Omental fat pad (tissue), 4 donors: ENCODE measurements around the gene REPS1. TPM values are rescaled to one million over a fixed set of nuclear protein-coding genes. Genes with fewer than 3 reads are reported as not detected.
"Not testable (repeated sequence)": the region's sequence is repeated elsewhere in the genome, so short reads cannot be mapped to it uniquely, and the experiment has no call there.

Experiments used
- ATAC-seq: fragments of 150-250 bp; one replicate; pipeline ENCODE4 v1.9.1; 2016; ENCODE audit warnings: mild to moderate bottlenecking, moderate library complexity; ENCODE audit not compliant: low FRiP score
- DNase-seq: peaks from one replicate; pipeline ENCODE4 v3.0.0-alpha.2; 2019; ENCODE audit warnings: low spot score
- CTCF ChIP-seq, 3 donors: fragments of 450-650 bp; IDR thresholded peaks; one replicate each; pipeline ENCODE4 v1.5.1; 2016 to 2017; ENCODE audit warnings: antibody characterized with exemption in 3 of 3, mild to moderate bottlenecking in 3 of 3, moderate library complexity in 2 of 3
- total RNA-seq, 4 donors: library from RNA; depleted of rRNA; stranded (reverse); fragments of >200 nt; gene quantifications; one replicate each; pipeline ENCODE4 v1.1.0, GENCODE V29; 2016

Gene REPS1
- total RNA-seq, 4 donors from 2014 or later: 25.2 to 46.0 (median 35.9) TPM

GRCh38 chr6:138999949-139000725, 12.1 kb upstream of the REPS1 start:
- no peak for TF ChIP-seq CTCF (IDR thresholded peaks at IDR 0.05)
- ATAC-seq: no peak
- no peak for DNase-seq

DNA sequence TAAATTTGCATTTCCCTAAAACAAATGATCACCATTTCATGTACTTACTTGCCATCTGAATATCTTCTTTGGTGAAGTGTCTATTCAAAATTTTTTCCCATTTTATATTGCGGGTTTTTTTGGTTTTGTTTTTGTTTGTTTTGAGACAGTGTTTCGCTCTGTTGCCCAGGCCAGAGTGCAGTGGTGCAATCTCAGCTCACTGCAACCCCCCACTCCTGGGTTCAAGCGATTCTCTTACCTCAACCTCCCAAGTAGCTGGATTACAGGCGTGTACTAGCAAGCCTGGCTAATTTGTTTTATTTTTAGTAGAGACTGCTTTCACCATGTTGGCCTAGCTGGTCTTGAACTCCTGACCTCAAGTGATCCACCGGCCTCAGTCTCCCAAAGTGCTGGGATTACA, 9.1 kb upstream of the REPS1 start:
- no peak for DNase-seq
- TF ChIP-seq CTCF (IDR thresholded peaks at IDR 0.05): no peak
- ATAC-seq: no peak

DNA sequence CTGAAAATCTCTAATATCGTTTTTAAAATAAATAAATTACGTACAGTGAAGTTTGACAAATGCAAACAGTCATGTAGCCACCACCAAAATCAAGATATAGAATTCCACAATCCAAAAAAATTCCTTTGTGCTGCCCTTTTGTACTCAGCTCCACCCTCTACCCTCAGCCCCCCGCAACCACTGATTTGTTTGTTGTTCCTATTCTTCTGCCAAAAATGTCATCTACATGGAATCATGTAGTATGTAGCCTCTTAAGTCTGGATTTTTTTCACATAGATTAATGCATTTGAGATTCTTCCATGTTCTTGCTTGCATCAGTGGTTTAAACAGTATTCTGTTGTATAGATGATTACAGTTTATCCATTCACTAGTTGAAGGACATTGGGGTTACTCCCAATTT, 8.5 kb upstream of the REPS1 start:
- ATAC-seq (no peak), DNase-seq (no peak)
- TF ChIP-seq CTCF (IDR thresholded peaks at IDR 0.05): no peak

GRCh38 chr6:138993410-138993809, 5.4 kb upstream of the REPS1 start:
- ATAC-seq, DNase-seq: not testable (repeated sequence)

DNA sequence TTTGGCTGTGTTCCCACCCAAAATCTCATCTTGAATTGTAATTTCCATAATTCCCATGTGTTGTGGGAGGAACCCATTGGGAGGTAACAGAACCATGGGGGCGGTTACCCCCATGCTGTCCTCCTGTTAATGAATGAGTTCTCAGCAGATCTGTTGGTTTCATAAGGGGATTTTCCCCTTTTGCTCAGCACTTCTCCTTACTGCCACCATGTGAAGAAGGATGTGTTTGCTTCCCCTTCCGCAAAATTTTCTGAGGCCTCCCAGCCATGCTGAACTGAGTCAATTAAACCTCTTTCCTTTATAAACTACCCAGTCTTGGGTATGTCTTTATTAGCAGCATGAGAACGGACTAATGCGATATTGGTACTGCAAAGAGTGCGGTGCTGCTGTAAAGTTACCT, 4.9 kb upstream of the REPS1 start:
- not testable (repeated sequence) for ATAC-seq, DNase-seq

- DNase-seq: no peak
- ATAC-seq: no peak
- no peak for TF ChIP-seq CTCF (IDR thresholded peaks at IDR 0.05)
Observed at GRCh38 chr6:138991206-138991605, 3.2 kb upstream of the REPS1 start.

DNA sequence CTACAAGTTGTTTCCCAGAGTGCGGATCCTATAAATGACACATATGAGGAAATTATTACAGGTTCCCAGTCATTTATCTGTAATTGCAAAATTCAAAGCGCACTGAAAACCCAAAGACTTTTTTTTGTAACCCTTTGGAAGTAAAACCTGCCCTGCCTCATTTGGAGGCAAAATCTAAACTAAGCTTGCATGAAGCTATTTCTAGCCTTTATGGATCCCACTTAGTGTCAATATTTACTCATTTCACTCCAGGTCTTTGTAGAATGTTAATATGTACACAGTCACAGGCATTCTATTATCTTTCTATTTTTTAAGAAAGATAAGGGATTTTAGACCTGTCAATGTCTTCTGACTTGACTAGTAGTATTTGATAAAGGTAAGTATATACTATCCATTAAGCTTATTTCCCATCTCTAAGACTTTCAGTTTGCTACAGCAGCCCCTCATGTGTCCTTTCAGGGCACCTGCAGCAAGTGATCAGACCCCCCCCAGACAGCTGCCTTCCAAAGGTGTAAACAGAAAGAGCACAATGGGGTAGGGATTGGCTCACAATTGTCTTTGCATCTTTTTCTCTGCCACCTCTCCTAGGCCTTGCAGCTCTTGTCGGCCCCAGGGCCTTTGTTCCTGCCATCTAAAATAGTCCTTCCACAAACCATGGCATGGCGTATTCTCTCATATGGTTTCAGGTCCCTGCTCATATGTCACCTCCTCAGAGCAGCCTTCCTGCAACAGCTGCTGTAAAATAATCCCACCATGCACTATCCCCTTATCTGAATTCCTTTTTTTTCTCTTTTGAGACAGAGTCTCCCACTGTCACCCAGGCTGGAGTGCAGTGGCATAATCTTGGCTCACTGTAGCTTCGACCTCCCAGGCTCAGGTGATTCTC, 1.3 kb upstream of the REPS1 start:
- ATAC-seq (no peak), DNase-seq (no peak)
- TF ChIP-seq CTCF (IDR thresholded peaks at IDR 0.05): no peak

DNA sequence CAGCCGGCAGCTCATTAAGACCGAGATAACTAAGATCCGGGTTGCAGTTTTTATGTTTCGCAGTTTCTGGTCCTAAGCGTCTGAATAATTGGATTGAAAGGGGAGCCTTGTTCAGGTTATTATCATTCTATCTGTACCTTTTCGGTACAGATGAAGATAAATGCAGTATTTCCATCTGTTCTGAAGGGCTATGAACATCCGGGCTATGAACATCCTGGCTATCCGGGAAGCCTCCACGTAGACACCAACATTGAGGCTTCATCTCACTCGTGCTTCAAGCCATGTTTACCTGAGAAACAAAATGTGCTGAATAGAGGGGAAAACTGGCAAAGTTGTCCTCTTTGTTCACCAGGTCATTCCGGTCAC, 399 bp upstream of the REPS1 start:
- DNase-seq: no peak
- no peak for TF ChIP-seq CTCF (IDR thresholded peaks at IDR 0.05)
- ATAC-seq: peak; percentile 11
